A204.1 (cell line): ENCODE results near the gene PROZ.

Experiments used
- FAIRE-seq: peaks from 2 replicates; lab custom pipeline; 2012; peaks lifted over from hg19 to GRCh38; lab: Jason Lieb, UNC

PROZ gene

GRCh38 chr13:113208421-113209335 is 50.2 kb downstream of the PROZ start, which contains the start of gene PCID2:
Gene PCID2 (minus strand): TSS chr13:113208669. CDS start chr13:113208634, 35 bp downstream.
- FAIRE-seq: no peak

- no peak for FAIRE-seq
These were observed 50.9 kb downstream of the PROZ start, which contains the start of gene CUL4A for GRCh38 chr13:113209336-113209758. Gene CUL4A (plus strand): TSS chr13:113209613. CDS start chr13:113209628, 15 bp downstream.

- FAIRE-seq: peak; percentile 46
These were observed 51.4 kb downstream of the PROZ start for GRCh38 chr13:113209759-113210421.

- no peak for FAIRE-seq
These were observed 52.4 kb downstream of the PROZ start for GRCh38 chr13:113210833-113211232.

GRCh38 chr13:113211774-113212173 is 53.3 kb downstream of the PROZ start:
- FAIRE-seq: no peak

- FAIRE-seq: no peak
These were observed 58.0 kb downstream of the PROZ start for GRCh38 chr13:113216254-113217048.

GRCh38 chr13:113218586-113218985 is 60.1 kb downstream of the PROZ start:
- no peak for FAIRE-seq

GRCh38 chr13:113219256-113219940 is 61.0 kb downstream of the PROZ start:
- FAIRE-seq: no peak

- FAIRE-seq: no peak
These were observed 61.7 kb downstream of the PROZ start for GRCh38 chr13:113220141-113220598.

GRCh38 chr13:113220877-113221276 is 62.4 kb downstream of the PROZ start:
- no peak for FAIRE-seq
